SKM-1 treated with dmso at 0.1 percent for 144 hours (cell line): ENCODE results near the gene DLAT.
"Not testable (repeated sequence)": the region's sequence is repeated elsewhere in the genome, so short reads cannot be mapped to it uniquely, and the experiment has no call there.

Source experiments
- DNase-seq: peaks from one replicate; lab custom pipeline; 2025; ENCODE audit not compliant: unreplicated experiment; lab: John Stamatoyannopoulos, UW

DLAT gene

GRCh38 chr11:112024773-112025678 lies at the start of gene DLAT:
DLAT (plus strand) TSS chr11:112025408; CDS start chr11:112025473, 65 bp downstream.
- DNase-seq, result peak; percentile 78

- DNase-seq, result no peak
Observed at GRCh38 chr11:111976119-111976766, 49.0 kb upstream of the DLAT start.

GRCh38 chr11:111976767-111977145 lies 48.5 kb upstream of the DLAT start:
- no peak for DNase-seq

GRCh38 chr11:111977146-111978027 lies 47.8 kb upstream of the DLAT start:
- no peak for DNase-seq

- no peak for DNase-seq
Observed at GRCh38 chr11:111978028-111978771, 47.0 kb upstream of the DLAT start.

- DNase-seq, result no peak
Observed at GRCh38 chr11:111980062-111980461, 45.1 kb upstream of the DLAT start.

- no peak for DNase-seq
Observed at GRCh38 chr11:111981270-111981669, 43.9 kb upstream of the DLAT start.

GRCh38 chr11:111982019-111982464 lies 43.2 kb upstream of the DLAT start:
- DNase-seq, result no peak

GRCh38 chr11:111982541-111983186 lies 42.5 kb upstream of the DLAT start:
- no peak for DNase-seq

GRCh38 chr11:111983187-111983986 lies 41.8 kb upstream of the DLAT start:
- no peak for DNase-seq

GRCh38 chr11:111986589-111986988 lies 38.6 kb upstream of the DLAT start:
- no peak for DNase-seq

GRCh38 chr11:111990381-111990780 lies 34.8 kb upstream of the DLAT start:
- DNase-seq, result no peak

- DNase-seq, result no peak
Observed at GRCh38 chr11:111992206-111992855, 32.9 kb upstream of the DLAT start.

GRCh38 chr11:111996129-111996528 lies 29.1 kb upstream of the DLAT start:
- no peak for DNase-seq

GRCh38 chr11:111996669-111997068 lies 28.5 kb upstream of the DLAT start:
- DNase-seq, result not testable (repeated sequence)

GRCh38 chr11:111999111-111999510 lies 26.1 kb upstream of the DLAT start:
- DNase-seq, result no peak

- no peak for DNase-seq
Observed at GRCh38 chr11:112000703-112001102, 24.5 kb upstream of the DLAT start.

GRCh38 chr11:112002491-112003216 lies 22.6 kb upstream of the DLAT start:
- DNase-seq, result no peak
